Right lobe of liver (tissue), 4 donors: ENCODE data around the gene SPEF1.

Source experiments
- POLR2A ChIP-seq: fragments of 450-650 bp; IDR thresholded peaks from one replicate; pipeline ENCODE4 v1.6.1; 2017; ENCODE audit warnings: antibody characterized with exemption, mild to moderate bottlenecking
- TF ChIP-seq, protein P1 (sequence below), 4 donors: fragments of 200-600 bp in 3 of 4; fragments of 450-650 bp in 1 of 4; IDR thresholded peaks; one replicate each; pipeline versions ENCODE4 v1.5.1 to v1.8.0; 2016 to 2022; ENCODE audit warnings: antibody characterized with exemption in 4 of 4, mild to moderate bottlenecking in 2 of 4
- donor health status: DM: no; HTN: no; CAD: no.
- donor health status: DM: no; HTN: no; CAD: no.
- donor health status: DM: no; HTN: yes; CAD: no.

DNA sequence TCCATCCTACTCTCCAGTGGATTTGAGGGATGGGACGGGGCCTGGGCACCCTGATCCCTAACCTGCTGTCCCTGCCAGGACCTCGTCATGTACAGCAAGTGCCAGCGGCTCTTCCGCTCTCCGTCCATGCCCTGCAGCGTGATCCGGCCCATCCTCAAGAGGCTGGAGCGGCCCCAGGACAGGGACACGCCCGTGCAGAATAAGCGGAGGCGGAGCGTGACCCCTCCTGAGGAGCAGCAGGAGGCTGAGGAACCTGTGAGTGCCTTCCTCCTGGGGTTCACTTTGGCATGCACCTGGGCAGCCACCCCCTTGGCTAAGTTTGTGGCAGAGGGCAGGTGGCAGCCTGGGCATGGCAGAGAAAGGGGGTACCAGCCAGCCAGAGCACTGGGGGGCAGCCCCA, 20.6 kb upstream of the SPEF1 start:
- TF ChIP-seq POLR2A, result no peak
- TF ChIP-seq, protein P1, sequence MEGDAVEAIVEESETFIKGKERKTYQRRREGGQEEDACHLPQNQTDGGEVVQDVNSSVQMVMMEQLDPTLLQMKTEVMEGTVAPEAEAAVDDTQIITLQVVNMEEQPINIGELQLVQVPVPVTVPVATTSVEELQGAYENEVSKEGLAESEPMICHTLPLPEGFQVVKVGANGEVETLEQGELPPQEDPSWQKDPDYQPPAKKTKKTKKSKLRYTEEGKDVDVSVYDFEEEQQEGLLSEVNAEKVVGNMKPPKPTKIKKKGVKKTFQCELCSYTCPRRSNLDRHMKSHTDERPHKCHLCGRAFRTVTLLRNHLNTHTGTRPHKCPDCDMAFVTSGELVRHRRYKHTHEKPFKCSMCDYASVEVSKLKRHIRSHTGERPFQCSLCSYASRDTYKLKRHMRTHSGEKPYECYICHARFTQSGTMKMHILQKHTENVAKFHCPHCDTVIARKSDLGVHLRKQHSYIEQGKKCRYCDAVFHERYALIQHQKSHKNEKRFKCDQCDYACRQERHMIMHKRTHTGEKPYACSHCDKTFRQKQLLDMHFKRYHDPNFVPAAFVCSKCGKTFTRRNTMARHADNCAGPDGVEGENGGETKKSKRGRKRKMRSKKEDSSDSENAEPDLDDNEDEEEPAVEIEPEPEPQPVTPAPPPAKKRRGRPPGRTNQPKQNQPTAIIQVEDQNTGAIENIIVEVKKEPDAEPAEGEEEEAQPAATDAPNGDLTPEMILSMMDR (IDR thresholded peaks at IDR 0.05), result no peak
